Measurements from ENCODE around the gene ZNF32. TPM values are rescaled to one million over a fixed set of nuclear protein-coding genes. Genes with fewer than 3 reads are reported as not detected.
"Not testable (repeated sequence)": the region's sequence is repeated elsewhere in the genome, so short reads cannot be mapped to it uniquely, and the experiment has no call there.

ZNF32 gene
- total RNA-seq, 1 experiment from 2014 or later: 12.0 TPM

DNA sequence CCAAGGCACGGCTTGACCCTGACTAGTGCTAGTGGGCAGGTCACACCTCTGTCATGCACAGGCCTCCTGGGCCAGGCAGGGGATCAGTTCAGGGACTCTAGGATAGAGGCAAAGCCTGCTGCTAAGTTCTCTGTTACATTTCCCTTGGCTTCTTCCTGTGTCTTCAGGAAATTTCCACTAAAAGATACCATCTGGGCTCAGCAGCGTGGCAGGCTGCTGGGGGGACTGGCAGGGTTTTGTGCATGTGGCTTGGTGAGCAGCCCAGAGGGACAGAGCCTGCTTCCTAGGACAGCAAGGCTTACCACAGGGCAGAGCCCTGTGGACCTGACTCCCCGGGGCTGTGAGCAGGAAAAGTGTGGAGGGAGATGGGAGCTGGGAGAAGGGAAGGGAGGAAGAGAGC lies 20.7 kb upstream of the ZNF32 start:
- H3K27ac ChIP-seq: no peak overlapping the region
- DNase-seq: no peak
- H3K36me3 ChIP-seq: no peaks in the 10 kb centered on the region
- H3K9me3 ChIP-seq (replicated peaks): no peaks in the 10 kb centered on the region
- no peaks in the 10 kb centered on the region for H3K4me1 ChIP-seq
- H3K4me3 ChIP-seq: no peak overlapping the region
- no peaks in the 10 kb centered on the region for H3K27me3 ChIP-seq

- no peaks in the 10 kb centered on the region for H3K9me3 ChIP-seq (replicated peaks)
These were observed 19.2 kb upstream of the ZNF32 start for GRCh38 chr10:43667761-43668386.

DNA sequence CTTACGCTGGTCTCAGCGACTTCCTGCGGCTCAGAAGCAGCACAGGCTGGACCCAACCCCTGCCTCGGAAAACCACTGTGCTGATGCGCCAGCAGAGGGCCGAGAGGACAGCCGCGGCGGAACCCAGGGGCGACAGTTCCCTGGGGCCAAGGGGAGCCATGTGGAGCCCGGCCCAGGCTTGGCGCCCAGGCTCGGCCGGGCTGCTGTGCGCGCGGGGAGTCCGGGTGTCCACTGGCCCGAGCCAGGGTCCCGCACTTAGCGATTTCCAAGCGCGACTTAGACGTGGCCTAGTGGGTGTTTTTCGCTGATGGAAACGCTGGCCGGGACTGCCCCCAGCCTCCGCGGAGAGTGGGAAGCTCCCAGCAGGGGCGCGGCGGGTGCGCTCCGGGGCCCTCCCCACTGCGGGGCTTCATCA lies 18.6 kb upstream of the ZNF32 start:
- H3K4me3 ChIP-seq: no peak overlapping the region
- no peak overlapping the region for H3K27ac ChIP-seq
- H3K27me3 ChIP-seq: no peaks in the 10 kb centered on the region
- no peaks in the 10 kb centered on the region for H3K9me3 ChIP-seq (replicated peaks)
- no peaks in the 10 kb centered on the region for H3K36me3 ChIP-seq
- no peak for DNase-seq
- no peaks in the 10 kb centered on the region for H3K4me1 ChIP-seq

More at GRCh38 chr10:43667761-43668386, 19.2 kb upstream of the ZNF32 start:
- no peak overlapping the region for H3K27ac ChIP-seq
- H3K36me3 ChIP-seq: no peaks in the 10 kb centered on the region
- no peaks in the 10 kb centered on the region for H3K4me1 ChIP-seq
- no peak overlapping the region for H3K4me3 ChIP-seq
- no peak for DNase-seq
- no peaks in the 10 kb centered on the region for H3K27me3 ChIP-seq

- no peaks in the 10 kb centered on the region for H3K27me3 ChIP-seq
- no peaks in the 10 kb centered on the region for H3K9me3 ChIP-seq (replicated peaks)
- no peak for DNase-seq
- no peaks in the 10 kb centered on the region for H3K36me3 ChIP-seq
- H3K4me3 ChIP-seq: no peak overlapping the region
- H3K4me1 ChIP-seq: no peaks in the 10 kb centered on the region
- H3K27ac ChIP-seq: no peak overlapping the region
These were observed 17.9 kb upstream of the ZNF32 start for GRCh38 chr10:43666552-43666951.

DNA sequence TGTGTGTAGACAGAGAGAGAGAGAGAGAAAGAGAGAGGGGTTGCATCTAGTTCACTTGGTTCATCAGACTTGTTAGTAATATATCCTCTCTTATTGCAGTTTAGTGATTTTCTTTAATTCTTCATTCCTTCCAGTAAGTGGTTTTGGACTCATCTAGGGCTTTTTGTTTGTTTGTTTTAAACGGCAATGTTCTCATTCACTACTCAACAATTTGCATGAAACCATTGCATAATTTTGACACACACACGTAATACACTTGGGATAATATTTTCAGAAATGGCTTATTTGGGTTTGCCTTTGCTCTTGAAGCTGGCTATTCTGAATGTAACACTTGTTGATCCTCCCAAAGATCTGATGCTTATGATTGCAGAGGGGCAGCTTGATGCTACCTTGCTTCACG lies 16.4 kb upstream of the ZNF32 start:
- Histone ChIP-seq H3K27ac (no peak overlapping the region), H3K9me3 (replicated peaks) (no peaks in the 10 kb centered on the region), H3K36me3 (no peaks in the 10 kb centered on the region), H3K4me1 (no peaks in the 10 kb centered on the region), H3K27me3 (no peaks in the 10 kb centered on the region), H3K4me3 (no peak overlapping the region)
- DNase-seq: no peak

- Histone ChIP-seq H3K27me3 (no peaks in the 10 kb centered on the region), H3K4me1 (0 out of 2 replicates have a peak, but pooled peaks cover 2% of the 10 kb centered on the region), H3K27ac (no peak overlapping the region), H3K36me3 (no peaks in the 10 kb centered on the region), H3K9me3 (replicated peaks) (no peaks in the 10 kb centered on the region), H3K4me3 (no peak overlapping the region)
- no peak for DNase-seq
These were observed 9.5 kb upstream of the ZNF32 start for GRCh38 chr10:43658227-43658626.

- no peak overlapping the region for H3K4me3 ChIP-seq
- H3K9me3 ChIP-seq (replicated peaks): no peaks in the 10 kb centered on the region
- DNase-seq: no peak
- 0 out of 2 replicates have a peak, but pooled peaks cover 2% of the 10 kb centered on the region for H3K4me1 ChIP-seq
- H3K36me3 ChIP-seq: no peaks in the 10 kb centered on the region
- H3K27ac ChIP-seq: no peak overlapping the region
- no peaks in the 10 kb centered on the region for H3K27me3 ChIP-seq
These were observed 6.6 kb upstream of the ZNF32 start for GRCh38 chr10:43655311-43655710.

GRCh38 chr10:43653746-43654145 lies 5.1 kb upstream of the ZNF32 start:
- no peaks in the 10 kb centered on the region for H3K9me3 ChIP-seq (replicated peaks)
- H3K36me3 ChIP-seq: no peaks in the 10 kb centered on the region
- DNase-seq: peak in 1 of 2 experiments; percentile 7
- no peak overlapping the region for H3K4me3 ChIP-seq
- H3K27ac ChIP-seq: no peak overlapping the region
- 0 out of 2 replicates have a peak, but pooled peaks cover 2% of the 10 kb centered on the region for H3K4me1 ChIP-seq
- H3K27me3 ChIP-seq: no peaks in the 10 kb centered on the region

DNA sequence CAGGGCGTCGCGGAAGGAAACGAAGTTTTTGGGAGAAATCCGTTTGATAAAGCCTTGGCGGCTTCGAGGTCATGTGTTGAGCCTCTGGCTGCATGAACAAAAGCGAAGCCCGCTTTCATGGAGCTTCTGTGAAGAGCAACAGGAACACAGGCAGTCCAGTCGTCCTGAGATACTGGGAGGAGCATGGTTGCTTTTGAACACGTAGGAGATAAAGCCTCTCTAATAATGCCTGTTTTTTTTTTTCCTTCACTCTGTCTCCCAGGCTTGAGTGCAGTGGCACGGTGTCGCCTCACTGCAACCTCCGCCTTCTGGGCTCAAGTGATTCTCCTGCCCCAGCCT lies 473 bp upstream of the ZNF32 start:
- Histone ChIP-seq H3K4me3 (peak overlapping the region; percentile 82), H3K36me3 (peaks cover 7% of the 10 kb centered on the region), H3K27me3 (no peaks in the 10 kb centered on the region), H3K9me3 (replicated peaks) (no peaks in the 10 kb centered on the region; the same call in 1 of the 2 replicates), H3K27ac (peak overlapping the region; percentile 92; the same call in 1 of the 2 replicates), H3K4me1 (0 out of 2 replicates have a peak, but pooled peaks cover 2% of the 10 kb centered on the region)
- DNase-seq: no peak

- peak in 1 of 2 experiments; percentile 44 for DNase-seq
- peak overlapping the region; percentile 82 for H3K4me3 ChIP-seq
- H3K27ac ChIP-seq: peak overlapping the region; percentile 92
- no peaks in the 10 kb centered on the region for H3K4me1 ChIP-seq
- H3K9me3 ChIP-seq (replicated peaks): no peaks in the 10 kb centered on the region; the same call in 1 of the 2 replicates
- no peaks in the 10 kb centered on the region for H3K27me3 ChIP-seq
- H3K36me3 ChIP-seq: peaks cover 13% of the 10 kb centered on the region
These were observed 635 bp downstream of the ZNF32 start for GRCh38 chr10:43648095-43648397.

- Histone ChIP-seq H3K9me3 (replicated peaks) (no peaks in the 10 kb centered on the region; the same call in 1 of the 2 replicates), H3K4me1 (no peaks in the 10 kb centered on the region), H3K4me3 (peak overlapping the region; percentile 82), H3K36me3 (peaks cover 13% of the 10 kb centered on the region), H3K27me3 (no peaks in the 10 kb centered on the region), H3K27ac (peak overlapping the region; percentile 92)
- peak; percentile 82 to 85 for DNase-seq
These were observed 1.1 kb downstream of the ZNF32 start for GRCh38 chr10:43647576-43647975.

GRCh38 chr10:43645866-43646265 lies 2.8 kb downstream of the ZNF32 start:
- no peak for DNase-seq
- Histone ChIP-seq H3K9me3 (replicated peaks) (no peaks in the 10 kb centered on the region; the same call in 1 of the 2 replicates), H3K36me3 (peaks cover 13% of the 10 kb centered on the region), H3K4me1 (no peaks in the 10 kb centered on the region), H3K27me3 (no peaks in the 10 kb centered on the region), H3K27ac (no peak overlapping the region), H3K4me3 (no peak overlapping the region)

- no peak for DNase-seq
- Histone ChIP-seq H3K4me1 (no peaks in the 10 kb centered on the region), H3K27me3 (no peaks in the 10 kb centered on the region), H3K4me3 (no peak overlapping the region), H3K9me3 (replicated peaks) (no peaks in the 10 kb centered on the region; the same call in 1 of the 2 replicates), H3K36me3 (peaks cover 13% of the 10 kb centered on the region), H3K27ac (no peak overlapping the region)
These were observed 4.4 kb downstream of the ZNF32 start for GRCh38 chr10:43644252-43644651.

GRCh38 chr10:43640603-43641002 lies 8.1 kb downstream of the ZNF32 start:
- no peaks in the 10 kb centered on the region; the same call in 1 of the 2 replicates for H3K9me3 ChIP-seq (replicated peaks)
- DNase-seq: no peak
- no peak overlapping the region for H3K4me3 ChIP-seq
- peaks cover 13% of the 10 kb centered on the region for H3K36me3 ChIP-seq
- no peaks in the 10 kb centered on the region for H3K4me1 ChIP-seq
- no peaks in the 10 kb centered on the region for H3K27me3 ChIP-seq
- no peak overlapping the region for H3K27ac ChIP-seq

- not testable (repeated sequence) for DNase-seq, H3K36me3 ChIP-seq
These were observed 12.9 kb downstream of the ZNF32 start for GRCh38 chr10:43635816-43636215.

DNA sequence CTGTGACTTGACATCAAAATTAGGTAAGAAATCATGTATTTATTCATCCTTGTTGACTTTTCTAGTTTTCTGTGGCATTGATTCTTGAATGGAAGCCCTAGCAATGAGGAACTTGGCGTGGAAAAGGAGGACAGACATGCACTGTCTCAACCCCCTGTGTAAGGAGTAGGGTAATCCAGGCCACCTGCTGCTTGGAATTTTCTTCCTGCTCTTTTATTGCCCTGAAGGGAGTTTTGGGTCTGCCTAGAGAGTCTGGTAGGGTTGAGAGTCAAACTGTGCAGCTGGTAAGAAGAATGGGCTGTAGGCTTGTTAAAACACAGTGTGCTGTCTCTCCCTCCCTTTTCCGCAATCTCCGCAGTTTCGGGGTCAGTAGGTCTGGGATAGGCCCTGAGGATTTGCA lies 19.7 kb downstream of the ZNF32 start:
- Histone ChIP-seq H3K27me3 (no peaks in the 10 kb centered on the region), H3K27ac (no peak overlapping the region), H3K9me3 (replicated peaks) (no peaks in the 10 kb centered on the region), H3K36me3 (no peaks in the 10 kb centered on the region), H3K4me1 (no peaks in the 10 kb centered on the region), H3K4me3 (no peak overlapping the region)
- no peak for DNase-seq

More at GRCh38 chr10:43635816-43636215, 12.9 kb downstream of the ZNF32 start:
- H3K27ac ChIP-seq; H3K27me3 ChIP-seq; H3K9me3 ChIP-seq (replicated peaks); H3K4me1 ChIP-seq; H3K4me3 ChIP-seq: not testable (repeated sequence)

All from SJCRH30 (cell line).